GM21526 (cell line): ENCODE results near the gene PIP5K1C.

Experiments used
- ATAC-seq: cut with Tn5 transposase; IDR thresholded peaks from one replicate; pipeline ENCODE4 v1.9.1; 2021; ENCODE audit warnings: moderate library complexity; ENCODE audit not compliant: unreplicated experiment, low FRiP score

Gene PIP5K1C

DNA sequence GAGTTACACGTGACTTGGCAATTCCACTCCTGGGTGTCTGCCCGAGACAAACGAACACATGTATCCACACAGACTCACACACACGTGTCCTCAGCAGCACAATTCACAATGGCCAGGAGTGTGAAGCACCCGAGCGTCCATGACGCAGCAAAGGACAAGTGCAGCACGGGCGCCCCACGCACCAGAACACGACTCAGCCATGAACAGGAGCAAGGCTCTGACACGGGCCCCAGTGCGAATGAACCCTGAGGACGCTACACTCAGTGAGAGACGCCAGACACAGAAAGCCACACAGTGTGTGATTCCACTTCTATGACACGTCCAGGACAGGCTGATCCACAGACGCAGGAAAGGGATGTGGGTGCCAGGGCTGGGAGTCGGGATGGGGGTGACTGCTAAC lies 36.4 kb downstream of the PIP5K1C start:
- no peak for ATAC-seq

GRCh38 chr19:3661284-3662238 lies 38.7 kb downstream of the PIP5K1C start:
- ATAC-seq, result no peak

DNA sequence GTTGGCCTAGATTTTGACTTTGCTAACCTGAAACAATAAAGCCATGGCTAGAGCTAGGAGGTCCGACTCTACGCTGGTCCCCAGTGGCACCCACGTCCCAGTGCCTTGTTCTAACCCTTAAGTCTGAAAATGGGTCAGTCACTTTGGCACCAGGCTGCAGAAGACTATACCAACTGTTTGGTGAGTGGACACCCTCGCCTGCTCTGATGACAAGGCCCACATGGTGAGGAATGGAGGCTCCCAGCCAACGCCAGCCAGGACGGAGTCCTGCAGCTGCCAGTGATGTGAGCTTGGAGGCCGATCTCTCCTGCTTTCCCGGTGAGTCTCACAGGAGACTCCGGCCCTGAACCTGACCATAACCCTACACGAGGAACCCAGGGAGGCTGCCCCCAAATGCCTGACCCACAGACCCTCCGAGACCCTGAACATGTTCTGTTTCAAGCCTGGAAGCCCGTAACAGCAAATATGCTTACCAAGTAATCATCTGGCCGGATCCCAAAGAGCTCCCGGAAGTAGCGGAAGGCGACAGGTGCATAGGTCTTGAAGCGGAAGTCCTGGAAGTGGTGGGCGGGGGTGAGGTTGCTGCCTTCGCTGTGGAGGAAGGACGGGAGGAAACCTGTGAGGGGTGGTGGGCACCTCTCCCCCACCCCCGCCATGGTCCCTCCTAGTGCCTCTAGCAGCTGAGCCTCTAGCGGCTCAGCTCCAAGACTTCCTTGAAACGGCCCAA lies 39.6 kb downstream of the PIP5K1C start:
- no peak for ATAC-seq

GRCh38 chr19:3659746-3660112 lies 40.5 kb downstream of the PIP5K1C start:
- no peak for ATAC-seq

- no peak for ATAC-seq
Measured at GRCh38 chr19:3658870-3659745, 41.2 kb downstream of the PIP5K1C start.

- no peak for ATAC-seq
Measured at GRCh38 chr19:3658004-3658869, 42.0 kb downstream of the PIP5K1C start.

- no peak for ATAC-seq
Measured at GRCh38 chr19:3657395-3657769, 42.9 kb downstream of the PIP5K1C start.

DNA sequence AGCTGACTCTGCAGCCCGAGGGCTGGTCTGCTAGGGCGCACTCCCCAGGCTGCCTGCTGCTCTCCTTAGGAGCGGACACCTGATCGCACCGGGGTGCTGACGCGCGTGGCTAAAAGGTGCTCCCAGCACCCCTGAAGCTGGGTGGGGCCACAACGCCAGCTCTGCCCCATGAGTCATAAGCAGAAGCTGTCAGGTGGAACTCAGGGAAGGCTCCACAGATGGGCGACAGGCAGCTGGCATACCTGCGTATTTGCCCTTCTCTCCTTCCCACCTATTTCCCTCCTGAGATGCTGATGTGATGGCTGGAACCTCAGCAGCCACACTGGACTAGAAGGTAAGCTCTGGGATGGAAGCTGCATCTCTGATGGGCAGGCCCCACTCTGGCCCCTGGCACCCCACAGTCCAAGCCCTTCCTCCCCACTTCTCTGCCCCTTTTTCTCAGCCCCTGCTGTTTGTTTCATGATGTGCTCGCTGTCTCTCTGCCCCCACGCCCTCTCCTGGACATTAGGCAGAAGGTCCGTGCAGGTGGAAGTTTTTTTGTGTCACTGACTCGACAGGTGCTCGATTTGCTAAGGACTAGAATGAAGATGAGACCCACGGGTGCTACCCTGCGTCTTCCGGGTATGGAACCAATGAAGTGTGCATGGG lies 43.4 kb downstream of the PIP5K1C start:
- no peak for ATAC-seq

GRCh38 chr19:3656073-3656746 lies 44.1 kb downstream of the PIP5K1C start:
- no peak for ATAC-seq

- ATAC-seq, result no peak
Measured at GRCh38 chr19:3655402-3656072, 44.7 kb downstream of the PIP5K1C start.

- ATAC-seq, result no peak
Measured at GRCh38 chr19:3653865-3654513, 46.3 kb downstream of the PIP5K1C start.

GRCh38 chr19:3653081-3653795 lies 47.0 kb downstream of the PIP5K1C start:
- no peak for ATAC-seq

GRCh38 chr19:3652422-3652821 lies 47.8 kb downstream of the PIP5K1C start:
- no peak for ATAC-seq

- ATAC-seq, result no peak
Measured at GRCh38 chr19:3651684-3652083, 48.6 kb downstream of the PIP5K1C start.

- no peak for ATAC-seq
Measured at GRCh38 chr19:3649888-3650287, 50.4 kb downstream of the PIP5K1C start.

DNA sequence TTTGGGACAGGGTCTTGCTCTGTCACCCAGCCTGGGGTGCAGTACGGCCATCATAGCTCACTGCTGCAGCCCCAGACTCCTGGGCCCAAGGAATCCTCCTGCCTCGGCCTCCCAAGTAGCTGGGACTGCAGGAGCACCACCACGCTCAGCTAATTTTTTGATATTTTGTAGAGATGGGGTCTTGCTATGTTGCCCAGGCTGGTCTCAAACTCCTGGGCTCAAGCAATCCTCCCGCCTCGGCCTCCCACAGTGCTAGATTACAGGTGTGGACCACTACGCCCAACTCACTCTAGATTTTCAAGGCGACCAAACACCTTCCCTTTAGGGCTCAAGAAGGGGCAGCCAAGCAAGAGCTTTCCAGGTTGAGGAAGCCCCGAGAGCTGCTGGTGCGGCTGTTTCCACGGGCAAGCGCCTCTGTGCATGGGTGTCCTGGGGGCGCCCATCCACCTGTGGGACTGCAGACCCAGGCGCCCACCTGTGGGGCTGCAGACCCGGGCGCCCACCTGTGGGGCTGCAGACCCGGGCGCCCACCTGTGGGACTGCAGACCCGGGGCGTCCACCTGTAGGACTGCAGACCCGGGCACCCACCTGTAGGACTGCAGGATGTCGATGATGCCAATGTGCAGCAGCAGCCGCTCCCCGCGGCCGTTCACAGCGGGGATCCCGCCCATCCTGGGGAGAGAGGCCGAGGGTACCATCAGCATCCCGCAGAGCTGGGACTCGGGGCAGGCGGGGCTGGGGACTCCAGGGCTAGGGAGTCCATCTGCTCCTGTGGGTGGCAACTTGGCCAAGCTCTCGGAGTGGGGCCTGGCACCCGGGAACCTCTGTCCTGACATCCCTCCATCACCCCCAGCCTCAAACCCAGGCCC lies 52.0 kb downstream of the PIP5K1C start:
- no peak for ATAC-seq
